Tibial nerve (tissue), 4 donors: ENCODE measurements around the gene GALR2. TPM values are rescaled to one million over a fixed set of nuclear protein-coding genes. Genes with fewer than 3 reads are reported as not detected.

ENCODE experiments used
- DNase-seq, 2 donors: peaks; one replicate each; pipeline ENCODE4 v3.0.0-alpha.2; 2019; ENCODE audit warnings: low spot score in 2 of 2
- H3K27ac ChIP-seq, 4 donors: fragments of 200-600 bp; sonication (generic) in 3 of 4; one replicate each; pipeline ENCODE4 v1.5.1; 2017 to 2019; ENCODE audit warnings: mild to moderate bottlenecking in 1 of 4
- H3K27me3 ChIP-seq, 2 donors: fragments of 200-600 bp; sonication (generic) in 1 of 2; one replicate each; pipeline versions ENCODE4 v1.5.1 to v1.6.0; 2017 to 2019
- H3K36me3 ChIP-seq, 3 donors: fragments of 200-600 bp; sonication (generic); one replicate each; pipeline ENCODE4 v1.5.1; 2018 to 2019
- H3K4me1 ChIP-seq, 4 donors: fragments of 200-600 bp; sonication (generic) in 3 of 4; one replicate each; pipeline ENCODE4 v1.5.1; 2017 to 2019
- H3K4me3 ChIP-seq, 4 donors: fragments of 200-600 bp; sonication (generic) in 3 of 4; one replicate each; pipeline ENCODE4 v1.5.1; 2017 to 2019; ENCODE audit warnings: mild to moderate bottlenecking in 1 of 4, moderate library complexity in 1 of 4
- H3K9me3 ChIP-seq, 4 donors: fragments of 200-600 bp; sonication (generic) in 3 of 4; one replicate each; pipeline ENCODE4 v1.5.1; 2017 to 2019
- CTCF ChIP-seq, 5 experiments: fragments of 200-600 bp in 3 of 5; fragments of 450-650 bp in 2 of 5; sonication (generic) in 3 of 5; IDR thresholded peaks; one replicate each; pipeline ENCODE4 v1.5.1; 2016 to 2019; ENCODE audit warnings: antibody characterized with exemption in 5 of 5, mild to moderate bottlenecking in 3 of 5, moderate library complexity in 2 of 5
- EP300 ChIP-seq, 2 donors: sonication (generic); formaldehyde crosslinking; IDR thresholded peaks; one replicate each; pipeline ENCODE4 v1.6.1; 2017; ENCODE audit warnings: antibody characterized with exemption in 2 of 2, mild to moderate bottlenecking in 1 of 2
- POLR2A ChIP-seq, 2 donors: fragments of 450-650 bp; IDR thresholded peaks; one replicate each; pipeline ENCODE4 v1.6.1; 2017; ENCODE audit warnings: antibody characterized with exemption in 2 of 2, mild to moderate bottlenecking in 2 of 2, moderate library complexity in 2 of 2
- WGBS, 2 donors: methylation state at CpG; one replicate each; pipeline ENCODE4 v1.1.5; 2018; 5-methylcytosine and 5-hydroxymethylcytosine counted together
- small RNA-seq: library from RNA; depleted of rRNA; stranded (forward); fragments of <200 nt; gene quantifications from one replicate; pipeline ENCODE3, GENCODE V24; 2016
- total RNA-seq, 4 donors: library from RNA; depleted of rRNA; stranded (reverse); fragments of >200 nt; gene quantifications; one replicate each; pipeline ENCODE4 v1.1.0, GENCODE V29; 2016

Gene GALR2
- total RNA-seq, 4 donors from 2014 or later = not detected

DNA sequence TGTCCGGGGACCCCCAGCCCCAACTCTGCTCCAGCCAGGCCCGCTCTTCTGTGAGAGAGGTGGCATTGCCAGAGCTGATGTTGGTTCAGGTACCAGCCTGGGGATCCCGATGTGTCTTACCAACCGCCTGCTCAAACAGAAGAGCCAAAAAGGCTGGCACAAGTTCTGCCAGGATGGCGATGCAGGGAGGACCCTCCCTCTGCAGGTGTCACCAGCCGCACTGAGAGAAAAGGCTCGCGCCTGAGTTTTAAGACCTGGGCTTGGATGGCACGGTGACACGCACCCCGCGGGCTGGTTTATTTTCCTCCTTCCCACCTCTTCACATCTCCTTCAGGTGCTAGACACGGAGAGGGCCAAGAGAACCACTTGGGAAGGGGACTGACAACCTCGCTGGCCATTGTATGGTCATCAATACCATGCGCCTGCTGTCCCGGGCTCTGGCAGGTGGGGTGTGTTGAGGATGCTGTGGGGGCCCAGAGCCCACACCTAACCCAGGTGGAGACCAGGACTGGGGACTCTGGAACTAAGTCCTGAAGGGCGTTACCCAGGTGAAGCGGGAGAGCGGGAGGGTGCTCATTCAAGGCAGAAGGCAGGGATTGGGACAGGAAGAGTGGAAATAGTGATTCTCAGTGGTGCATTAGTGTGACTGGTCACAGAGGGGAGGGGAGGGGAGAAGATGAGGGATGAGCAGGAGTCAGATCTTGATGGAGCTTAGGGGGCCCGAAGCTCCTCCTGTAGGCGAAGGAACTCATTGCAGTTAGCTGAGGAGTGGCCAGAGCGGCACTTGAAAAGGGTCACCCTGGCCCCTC, 50.2 kb downstream of the GALR2 start:
- Histone ChIP-seq H3K4me1 (peaks cover 0 to 14% (median 10%) of the 10 kb centered on the region in 4 donors), H3K4me3 (no peak overlapping the region), H3K36me3 (no peaks in the 10 kb centered on the region), H3K27ac (no peak overlapping the region), H3K27me3 (no peaks in the 10 kb centered on the region), H3K9me3 (no peaks in the 10 kb centered on the region)
- TF ChIP-seq POLR2A (IDR thresholded peaks at IDR 0.05) = no peak
- TF ChIP-seq EP300 (IDR thresholded peaks at IDR 0.05) = no peak
- TF ChIP-seq CTCF (IDR thresholded peaks at IDR 0.05) = no peak
- 85 to 87% methylated on average over 21 to 22 of the region's 22 CpGs for WGBS, 2 donors
- DNase-seq = no peak

DNA sequence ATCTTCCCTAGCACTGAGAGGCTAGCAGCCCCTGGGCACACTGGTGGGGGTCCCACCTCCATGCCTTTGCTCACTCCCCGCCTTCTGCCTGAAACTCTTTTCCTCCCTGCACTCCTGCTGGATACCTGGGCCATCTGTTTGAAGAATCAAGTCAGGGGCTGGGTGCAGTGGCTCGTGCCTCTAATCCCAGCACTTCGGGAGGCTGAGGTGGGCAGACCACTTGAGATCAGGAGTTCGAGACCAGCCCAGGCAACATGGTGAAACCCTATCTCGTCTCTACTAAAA, 50.8 kb downstream of the GALR2 start:
- peaks cover 0 to 14% (median 10%) of the 10 kb centered on the region in 4 donors for H3K4me1 ChIP-seq
- DNase-seq = no peak
- TF ChIP-seq CTCF (IDR thresholded peaks at IDR 0.05) (no peak), EP300 (IDR thresholded peaks at IDR 0.05) (no peak), POLR2A (IDR thresholded peaks at IDR 0.05) (no peak)
- no peaks in the 10 kb centered on the region for H3K36me3 ChIP-seq
- H3K9me3 ChIP-seq = no peaks in the 10 kb centered on the region
- H3K27ac ChIP-seq = no peak overlapping the region
- H3K27me3 ChIP-seq = peaks cover 0 to under 1% of the 10 kb centered on the region in 2 donors
- WGBS, 2 donors = 87% methylated on average over 5 of the region's 5 CpGs
- H3K4me3 ChIP-seq = no peak overlapping the region

GRCh38 chr17:76125922-76126321, 51.3 kb downstream of the GALR2 start:
- no peak overlapping the region for H3K27ac ChIP-seq
- no peak for DNase-seq
- peaks cover 0 to 14% (median 10%) of the 10 kb centered on the region in 4 donors for H3K4me1 ChIP-seq
- TF ChIP-seq EP300 (IDR thresholded peaks at IDR 0.05) (no peak), CTCF (IDR thresholded peaks at IDR 0.05) (no peak), POLR2A (IDR thresholded peaks at IDR 0.05) (no peak)
- peaks cover 0 to 6% of the 10 kb centered on the region in 2 donors for H3K27me3 ChIP-seq
- WGBS, 2 donors = 93 to 94% methylated on average over 1 of the region's 1 CpG
- no peaks in the 10 kb centered on the region for H3K9me3 ChIP-seq
- no peak overlapping the region for H3K4me3 ChIP-seq
- no peaks in the 10 kb centered on the region for H3K36me3 ChIP-seq

Small RNA genes lying within 50 kb of the gene (small RNA-seq; reads per million reads assigned to genes)
- gene MIR6868 = not detected

Other genes starting within 250 kb of the GALR2 start
- 10 to 100 TPM; 10.5 to 53.1 (median 22.6) TPM for gene UNC13D, start 230.4 kb upstream of the GALR2 start, total RNA-seq
- 10 to 100 TPM; 63.5 to 79.7 (median 71.0) TPM for gene WBP2, start 219.4 kb upstream of the GALR2 start, total RNA-seq
- 10 to 100 TPM; 47.4 to 79.0 (median 57.0) TPM for gene TRIM47, start 196.2 kb upstream of the GALR2 start, total RNA-seq
- 10 to 100 TPM; 40.2 to 68.1 (median 41.5) TPM for gene TRIM65, start 177.8 kb upstream of the GALR2 start, total RNA-seq
- 100 to 1,000 TPM in 1 of 4 donors, 10 to 100 TPM in 3; 56.8 to 118 (median 76.2) TPM for gene MRPL38, start 169.9 kb upstream of the GALR2 start, total RNA-seq
- gene FBF1, start 133.7 kb upstream of the GALR2 start, total RNA-seq = 10 to 100 TPM; 19.9 to 32.4 (median 25.7) TPM
- 10 to 100 TPM; 33.7 to 44.4 (median 39.1) TPM for gene ACOX1, start 95.6 kb upstream of the GALR2 start, total RNA-seq
- gene TEN1, start 95.5 kb upstream of the GALR2 start, total RNA-seq = 10 to 100 TPM in 2 of 4 donors, 1 to 10 TPM in 2; 8.6 to 22.2 (median 11.5) TPM
- gene CDK3, start 73.9 kb upstream of the GALR2 start, total RNA-seq = 10 to 100 TPM in 1 of 4 donors, 1 to 10 TPM in 3; 3.8 to 12.3 (median 5.9) TPM
- gene EVPL, start 47.5 kb upstream of the GALR2 start, total RNA-seq = 1 to 10 TPM in 2 of 4 donors, under 1 TPM in 1, not detected in 1; 0.98 to 3.0 (median 2.1) TPM
- gene SRP68, start 2.3 kb upstream of the GALR2 start, total RNA-seq = 10 to 100 TPM; 51.5 to 58.6 (median 53.5) TPM
- not detected for gene ZACN, start 4.4 kb downstream of the GALR2 start, total RNA-seq
- gene EXOC7, start 29.0 kb downstream of the GALR2 start, total RNA-seq = 10 to 100 TPM; 51.7 to 87.3 (median 75.1) TPM
- gene FOXJ1, start 66.5 kb downstream of the GALR2 start, total RNA-seq = not detected
- 10 to 100 TPM; 11.1 to 18.9 (median 15.2) TPM for gene RNF157, start 165.7 kb downstream of the GALR2 start, total RNA-seq
- 10 to 100 TPM; 12.7 to 26.9 (median 20.4) TPM for gene UBALD2, start 190.6 kb downstream of the GALR2 start, total RNA-seq
- gene QRICH2, start 233.5 kb downstream of the GALR2 start, total RNA-seq = 1 to 10 TPM; 2.0 to 8.4 (median 5.2) TPM